Measurements from ENCODE around the gene TAB2. TPM values are rescaled to one million over a fixed set of nuclear protein-coding genes. Genes with fewer than 3 reads are reported as not detected.

Gene TAB2
- total RNA-seq, 1 experiment from 2014 or later: 56.7 TPM

GRCh38 chr6:149334682-149335160, 17.2 kb downstream of the TAB2 start (continued):
- TF ChIP-seq ATF3 (IDR thresholded peaks at IDR 0.05) (no peak), SIN3A (IDR thresholded peaks at IDR 0.05; ENCODE audit: low read depth) (no peak), JUND (IDR thresholded peaks at IDR 0.05) (peak; percentile 63), ZBTB33 (IDR thresholded peaks at IDR 0.05; ENCODE audit: extremely low read depth, insufficient replicate concordance, low read length) (no peak), RAD21 (IDR thresholded peaks at IDR 0.05; ENCODE audit: low read depth) (no peak), SP1 (IDR thresholded peaks at IDR 0.05; ENCODE audit: low read depth) (peak; percentile 54), ELF1 (IDR thresholded peaks at IDR 0.05; ENCODE audit: borderline replicate concordance, low read depth) (no peak)

GRCh38 chr6:149335924-149336608, 18.6 kb downstream of the TAB2 start:
- Histone ChIP-seq H3K9me2 (ENCODE audit: insufficient read depth) (no peaks in the 10 kb centered on the region), H3K79me2 (ENCODE audit: insufficient read depth, low read length) (peaks cover 99% of the 10 kb centered on the region), H3K36me3 (ENCODE audit: control insufficient read depth in 1 of 2, insufficient read depth in 2 of 2, low read length in 2 of 2) (no peaks in the 10 kb centered on the region), H3K9ac (ENCODE audit: low read length) (peak overlapping the region; percentile 36), H3K4me2 (ENCODE audit: low read length) (peak overlapping the region; percentile 66), H3K9me3 (ENCODE audit: control insufficient read depth in 1 of 2, insufficient read depth in 1 of 2, low read depth in 1 of 2, low read length in 2 of 2) (no peaks in the 10 kb centered on the region), H3K4me3 (replicated peaks in 1 of 2; ENCODE audit: low read depth in 1 of 2, low read length in 2 of 2) (peak overlapping the region in 1 of 2 experiments; percentile 26; a peak in 2 of 4 replicates), H3K27ac (ENCODE audit: low read depth, low read length) (peak overlapping the region; percentile 93), H3K27me3 (ENCODE audit: insufficient read depth, low read length) (no peaks in the 10 kb centered on the region), H4K20me1 (ENCODE audit: insufficient read depth) (no peaks in the 10 kb centered on the region; the same call in 1 of the 2 replicates), H3K4me1 (ENCODE audit: control insufficient read depth in 1 of 2, insufficient read depth in 2 of 2, low read length in 2 of 2) (peaks cover 48 to 76% of the 10 kb centered on the region in 2 experiments), H2AFZ (ENCODE audit: low read depth, low read length, poor library complexity, severe bottlenecking) (no peak overlapping the region)
- intact Hi-C loops (cut with micrococcal nuclease): no loop called here
- DNase-seq (ENCODE audit: low read depth, low spot score): peak; percentile 59
- ATAC-seq: peak; percentile 78
- TF ChIP-seq CEBPB (IDR thresholded peaks at IDR 0.05; ENCODE audit: low read depth) (peak; percentile 70), REST (IDR thresholded peaks at IDR 0.05; ENCODE audit: low read depth) (no peak), CBX3 (IDR thresholded peaks at IDR 0.05; ENCODE audit: low read depth) (peak; percentile 87), FOSL1 (IDR thresholded peaks at IDR 0.05; ENCODE audit: low read depth) (peak; percentile 83), SP1 (IDR thresholded peaks at IDR 0.05; ENCODE audit: low read depth) (peak; percentile 80), RAD21 (IDR thresholded peaks at IDR 0.05; ENCODE audit: low read depth) (peak; percentile 35; the same call in 1 of the 2 replicates), JUND (IDR thresholded peaks at IDR 0.05) (peak; percentile 89), CTCF (IDR thresholded peaks at IDR 0.05 in 2 of 3, conservative IDR thresholded peaks at IDR 0.05 in 1 of 3; ENCODE audit: borderline replicate concordance in 1 of 3, insufficient read depth in 1 of 3, low read depth in 2 of 3, low read length in 2 of 3) (no peak)
- TSS peak; percentile 85 for BruUV-seq (replicated peaks)
- RAD21 ChIA-PET (ENCODE audit: low non-redundant PET in 1 of 2, low total read pairs in 2 of 2, uncharacterized antibody in 2 of 2, unreplicated experiment in 2 of 2): no interaction called here
- POLR2A ChIA-PET: no interaction called here
- CTCF ChIA-PET: interaction anchor here (1.5 kb wide), 1 partner anchor 254 kb away, joined by 4 read pairs; no protein-coding TSS in a partner anchor

Measured in HCT116 (cell line).